GM19372 (cell line): ENCODE measurements around the gene ZFPM1.
A peak's percentile ranks its signal among the peaks of the same experiment; 100 is the strongest.

ENCODE experiments used
- ATAC-seq: cut with Tn5 transposase; IDR thresholded peaks from one replicate; pipeline ENCODE4 v1.9.1; 2021; ENCODE audit warnings: mild to moderate bottlenecking, low read depth, moderate library complexity; ENCODE audit not compliant: unreplicated experiment

Gene ZFPM1

DNA sequence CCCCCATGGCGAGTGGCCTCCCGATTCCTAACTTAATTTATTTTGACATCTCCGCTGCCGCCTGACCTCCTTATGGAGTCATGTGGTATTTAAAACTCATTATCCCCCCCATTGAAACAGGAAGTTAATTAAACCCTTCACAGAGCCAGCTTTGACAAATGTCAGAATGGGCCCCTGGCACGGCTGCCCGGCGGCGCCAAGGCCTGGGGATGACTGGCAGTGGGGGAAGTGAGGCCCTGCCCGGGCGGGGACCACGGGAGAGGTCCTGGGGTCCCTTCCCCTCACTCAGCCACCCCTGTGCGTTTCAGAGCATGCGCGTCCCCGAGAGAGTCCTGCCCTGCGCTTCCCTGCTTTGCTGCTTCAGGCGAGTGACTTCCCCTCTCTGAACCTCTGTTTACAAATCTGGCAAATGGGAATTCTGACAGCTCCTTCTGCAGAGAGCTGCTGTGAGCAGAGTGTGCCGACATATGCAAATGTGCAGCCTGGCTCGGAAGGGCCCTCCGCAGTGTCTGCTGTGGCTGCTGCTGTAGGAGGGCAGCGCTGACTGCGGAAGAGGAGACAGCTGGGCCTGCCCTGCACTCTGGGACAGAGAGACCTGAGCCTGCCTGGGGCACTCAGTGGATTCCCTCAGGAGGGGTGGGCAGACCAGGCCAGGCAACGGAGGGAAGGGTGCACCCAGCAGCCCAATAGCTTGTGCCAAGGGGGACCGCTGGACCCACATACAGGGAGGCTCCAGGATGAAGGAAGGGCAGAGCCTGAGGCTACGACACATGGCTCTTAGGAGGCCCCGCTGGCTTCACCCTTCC is 4.4 kb upstream of the ZFPM1 start:
- ATAC-seq: no peak

- no peak for ATAC-seq
Observed at GRCh38 chr16:88449267-88449561, 3.9 kb upstream of the ZFPM1 start.

DNA sequence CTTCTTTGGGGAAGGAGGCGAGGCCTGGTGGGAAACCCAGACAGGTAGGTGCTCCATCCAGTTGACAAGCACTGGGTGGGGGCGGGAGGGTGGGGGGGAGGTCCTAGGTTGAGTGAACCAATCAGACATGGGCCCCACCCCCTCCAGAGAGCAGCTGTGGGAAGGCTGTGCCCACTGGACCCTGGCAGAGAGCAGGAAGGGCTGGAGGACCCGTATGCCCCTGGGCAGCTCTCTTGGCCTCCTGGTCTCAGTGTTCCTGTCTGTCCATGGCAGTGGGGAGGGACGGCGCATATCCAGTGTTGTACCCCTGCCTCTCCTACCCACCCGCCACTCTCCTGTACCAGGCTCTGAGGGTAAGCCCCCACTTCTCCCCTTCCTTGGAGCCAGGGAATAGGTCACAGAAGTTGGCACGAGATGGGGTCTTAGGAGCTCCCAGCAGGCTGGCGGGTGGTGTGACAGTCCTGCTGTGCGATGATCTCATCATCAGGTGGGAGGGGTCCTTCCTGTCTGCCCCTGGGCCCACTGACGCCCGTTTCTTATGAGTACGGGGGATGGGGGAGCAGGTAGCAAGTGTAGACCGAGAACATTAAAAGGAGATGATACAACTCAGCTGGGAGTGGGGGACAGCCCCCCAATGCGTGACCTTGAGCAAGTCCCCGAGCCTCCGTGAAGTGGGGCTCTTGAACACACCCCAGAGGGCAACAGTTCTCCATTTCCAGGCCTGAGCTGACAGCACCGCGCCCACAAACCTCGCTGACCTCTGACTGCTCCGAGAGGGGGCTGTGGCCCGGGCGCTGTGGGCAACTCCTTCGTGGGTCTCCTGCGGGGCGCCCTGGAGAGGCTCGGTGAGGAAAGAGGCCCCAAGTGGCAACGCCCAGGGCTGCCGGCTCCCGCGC is 1.2 kb upstream of the ZFPM1 start:
- no peak for ATAC-seq

- peak; percentile 53 for ATAC-seq
Observed at GRCh38 chr16:88452482-88453216, 431 bp upstream of the ZFPM1 start.

DNA sequence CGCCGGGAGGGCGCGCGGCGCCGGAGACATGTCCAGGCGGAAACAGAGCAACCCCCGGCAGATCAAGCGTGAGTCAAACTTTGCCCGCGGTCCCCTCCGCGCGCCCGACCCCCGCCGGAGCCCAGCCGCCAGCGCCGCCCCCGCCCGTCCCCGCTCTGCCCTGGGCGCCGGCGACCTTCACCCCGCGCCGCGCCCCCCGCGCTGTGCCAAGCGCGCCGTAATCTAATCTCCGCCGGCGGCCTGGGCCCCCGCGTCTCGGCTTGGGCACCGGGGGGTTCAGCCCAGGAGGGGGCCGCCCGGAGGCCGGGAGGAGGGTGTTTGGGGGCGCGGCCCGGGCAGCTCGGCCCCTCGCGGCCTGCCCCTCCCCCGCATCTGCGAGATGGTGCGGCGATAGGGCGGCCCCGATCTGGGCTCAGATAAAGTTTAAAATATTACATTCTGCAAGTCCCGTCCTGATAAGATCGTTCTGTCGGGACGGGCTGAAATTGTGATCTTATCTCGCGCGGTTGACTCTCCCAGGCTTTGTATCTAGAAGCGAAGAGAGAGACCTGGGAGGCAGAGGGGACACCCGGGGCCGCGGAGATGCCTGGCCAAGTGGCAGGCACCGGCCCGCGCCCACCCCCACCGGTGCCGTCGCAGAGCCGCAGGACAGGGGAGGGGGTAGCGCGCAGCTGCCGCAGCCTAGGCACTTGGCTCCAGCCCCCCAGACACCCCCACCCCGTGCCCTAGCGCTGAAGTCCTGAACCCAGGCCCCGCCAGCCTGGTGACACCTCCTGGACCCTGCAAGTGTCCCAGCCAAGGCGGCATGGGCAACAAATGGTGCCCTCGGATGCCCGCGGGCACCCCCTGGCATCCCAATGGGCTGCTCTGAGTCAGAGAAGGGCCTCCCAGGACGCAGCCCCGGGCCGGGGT is 787 bp downstream of the ZFPM1 start:
- ATAC-seq: no peak

GRCh38 chr16:88454523-88454947 is 1.5 kb downstream of the ZFPM1 start:
- ATAC-seq: no peak

DNA sequence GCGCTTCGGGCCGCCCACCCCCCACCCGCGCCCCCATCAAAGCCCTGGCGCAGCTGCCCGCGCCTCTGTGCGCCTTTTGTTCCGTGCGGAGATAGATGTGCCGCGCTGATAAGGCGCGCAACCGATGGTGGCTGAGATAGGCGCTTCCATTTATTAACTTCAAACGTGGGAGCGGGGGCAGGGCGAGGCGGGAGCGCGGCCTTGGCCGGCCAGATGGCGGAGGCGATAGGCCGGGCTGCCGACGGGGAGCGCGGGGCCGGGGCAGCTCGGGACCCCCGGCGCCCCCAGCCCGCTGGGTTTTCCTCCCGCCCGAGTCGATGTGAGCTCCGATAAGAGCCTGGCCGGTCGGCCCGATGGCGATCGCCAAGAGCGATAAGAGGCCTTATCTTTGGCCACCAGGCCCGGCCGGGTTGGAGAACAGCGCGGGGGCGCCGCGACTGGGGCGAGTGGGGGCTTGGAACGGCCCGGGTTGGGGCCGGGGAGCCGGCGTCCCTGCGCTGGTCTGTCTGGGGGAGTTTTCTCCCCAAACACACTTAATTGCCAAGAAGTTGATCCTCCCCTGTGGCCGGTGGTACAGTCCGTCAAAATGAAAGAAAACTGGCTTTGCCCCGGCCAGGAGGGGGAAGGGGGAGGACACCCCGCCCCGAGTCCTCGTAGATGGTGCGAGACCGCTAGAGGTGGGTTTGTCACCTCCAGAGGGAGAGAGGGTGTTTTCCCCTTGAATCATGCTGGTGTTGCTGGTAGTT is 2.7 kb downstream of the ZFPM1 start:
- no peak for ATAC-seq

DNA sequence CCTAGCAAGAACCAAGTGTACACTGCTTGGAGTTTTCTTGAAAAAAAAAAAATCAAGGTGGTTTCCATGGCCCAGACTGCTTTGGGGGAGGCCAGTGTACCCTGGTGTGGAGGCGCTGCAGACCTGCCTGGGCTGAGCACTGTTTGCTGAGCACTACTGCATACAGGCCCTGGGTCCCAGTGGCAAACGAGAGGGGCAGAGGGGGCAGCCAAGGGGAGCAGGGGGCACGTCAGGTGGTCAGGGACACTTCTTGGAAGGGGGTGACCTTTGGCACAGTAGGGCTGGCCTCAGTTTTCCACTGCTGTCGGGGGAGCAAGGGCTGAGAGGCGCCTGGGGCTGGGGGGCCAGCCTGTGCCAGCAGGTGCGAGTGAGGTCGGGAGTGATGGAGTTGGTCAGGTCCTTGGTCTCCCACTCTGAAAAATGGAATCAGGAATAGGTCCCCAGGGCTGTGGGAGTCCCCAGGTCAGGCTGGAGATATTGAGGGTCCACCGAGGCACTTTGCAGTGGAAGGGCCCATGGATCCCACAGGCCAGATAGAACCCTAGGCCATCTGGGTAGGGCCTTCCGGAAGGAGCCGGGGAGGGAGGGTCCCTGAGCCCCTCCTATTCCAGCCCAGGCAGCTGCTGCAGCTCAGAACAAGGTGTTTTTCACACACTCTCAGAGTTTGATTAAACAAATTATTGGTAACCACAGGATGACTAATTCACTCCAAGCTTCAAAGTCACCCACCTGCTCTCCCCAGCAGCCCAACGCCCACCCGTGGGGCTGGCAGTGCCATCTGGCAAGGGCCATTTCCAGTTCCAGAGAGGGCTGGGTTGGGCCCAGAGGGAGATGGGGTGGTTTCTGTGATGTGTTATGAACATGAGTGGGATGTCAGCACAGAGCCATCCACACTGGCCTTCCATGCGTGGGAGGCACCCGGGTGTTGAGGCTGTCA is 3.5 kb downstream of the ZFPM1 start:
- ATAC-seq: no peak

DNA sequence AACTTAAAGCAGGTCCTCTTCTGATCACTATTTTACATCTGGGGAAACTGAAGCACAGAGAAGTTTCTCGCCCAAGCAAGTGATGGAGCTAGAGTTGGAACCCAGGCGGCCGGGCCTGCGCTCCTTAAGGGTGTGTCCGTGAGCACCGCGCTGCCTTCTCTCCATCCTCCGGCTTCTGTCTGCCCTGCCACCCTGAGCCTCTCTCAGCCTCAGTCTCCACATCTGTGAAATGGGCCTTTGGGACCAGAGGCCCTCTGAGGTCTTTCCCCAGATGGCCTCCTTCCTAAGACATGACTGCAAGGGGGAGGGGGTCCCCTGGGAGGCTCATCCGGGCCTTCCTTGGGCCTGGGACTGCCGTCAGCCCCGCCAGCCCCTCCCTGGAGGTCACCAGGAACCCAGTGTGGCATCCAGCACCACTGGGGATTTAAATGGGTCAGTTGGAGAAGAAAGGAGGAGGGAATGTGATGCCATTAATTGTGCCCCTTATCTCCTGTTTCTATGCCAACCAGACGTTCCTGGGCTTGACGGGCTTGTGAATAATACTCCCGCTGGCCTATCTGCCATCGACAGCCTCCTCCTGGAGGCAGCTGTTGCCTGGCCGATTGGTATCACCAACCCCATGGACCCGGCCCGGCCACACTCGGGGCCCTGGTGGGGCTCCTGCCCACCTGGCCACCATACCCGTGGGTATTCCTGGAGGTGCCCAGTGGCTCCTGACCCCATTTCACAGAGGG is 5.1 kb downstream of the ZFPM1 start:
- no peak for ATAC-seq

DNA sequence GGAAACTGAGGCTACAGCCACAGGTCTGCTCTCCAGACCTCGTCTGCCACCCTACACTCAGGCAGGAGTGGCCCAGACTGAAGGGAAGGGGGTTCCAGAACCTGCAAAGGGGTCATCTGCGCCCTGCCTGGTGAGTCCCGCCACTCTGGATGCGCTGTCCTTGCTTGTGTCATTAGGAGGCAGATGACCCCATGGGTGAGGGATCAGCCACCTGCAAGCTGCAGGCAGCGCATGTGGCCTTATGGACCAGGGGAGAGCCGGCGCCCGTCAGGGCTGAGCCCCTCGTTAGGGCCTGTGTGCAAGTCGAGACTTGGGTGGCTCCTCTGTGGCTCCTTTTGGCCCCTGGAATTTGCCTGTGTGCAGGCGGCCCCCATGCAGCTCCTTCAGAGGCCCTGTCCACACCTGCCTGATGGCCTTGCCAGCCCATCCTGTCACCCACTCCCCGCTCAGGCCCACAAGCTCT is 5.7 kb downstream of the ZFPM1 start:
- no peak for ATAC-seq

DNA sequence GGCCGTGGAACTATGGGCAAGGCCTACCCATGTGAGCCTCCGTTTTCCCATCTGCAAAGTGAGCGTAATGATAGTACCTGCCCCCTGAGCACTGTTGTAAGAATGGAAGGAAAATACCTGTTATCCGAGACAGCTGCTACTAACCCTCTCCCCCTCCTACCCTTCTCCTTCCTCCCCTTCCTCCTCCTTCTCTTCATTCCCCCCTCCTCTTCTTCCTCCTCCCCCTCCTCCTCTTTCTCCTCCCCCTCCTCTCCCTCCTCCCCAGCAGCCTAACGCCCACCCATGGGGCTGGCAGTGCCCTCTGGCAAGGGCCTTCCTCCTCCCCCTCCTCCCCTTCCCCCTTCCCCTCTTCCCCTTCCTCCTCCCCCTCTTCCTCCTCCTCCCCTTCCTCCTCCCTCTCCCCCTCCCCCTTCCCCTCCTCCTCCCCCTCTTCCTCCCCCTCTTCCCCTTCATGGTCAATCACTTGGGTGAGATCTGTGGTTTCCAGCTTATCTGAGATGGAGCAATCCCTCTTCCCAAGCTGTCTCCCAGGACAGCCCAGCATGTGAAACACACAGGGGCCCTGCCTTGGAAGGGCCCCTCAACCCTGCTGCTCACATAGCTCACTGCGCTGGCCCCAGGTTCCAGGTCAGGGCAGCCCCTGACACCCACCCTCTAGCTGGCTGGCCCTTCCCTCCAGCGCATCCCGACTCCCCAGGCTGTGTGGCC is 6.4 kb downstream of the ZFPM1 start:
- ATAC-seq: no peak

GRCh38 chr16:88460496-88461330 is 7.6 kb downstream of the ZFPM1 start:
- ATAC-seq: no peak

DNA sequence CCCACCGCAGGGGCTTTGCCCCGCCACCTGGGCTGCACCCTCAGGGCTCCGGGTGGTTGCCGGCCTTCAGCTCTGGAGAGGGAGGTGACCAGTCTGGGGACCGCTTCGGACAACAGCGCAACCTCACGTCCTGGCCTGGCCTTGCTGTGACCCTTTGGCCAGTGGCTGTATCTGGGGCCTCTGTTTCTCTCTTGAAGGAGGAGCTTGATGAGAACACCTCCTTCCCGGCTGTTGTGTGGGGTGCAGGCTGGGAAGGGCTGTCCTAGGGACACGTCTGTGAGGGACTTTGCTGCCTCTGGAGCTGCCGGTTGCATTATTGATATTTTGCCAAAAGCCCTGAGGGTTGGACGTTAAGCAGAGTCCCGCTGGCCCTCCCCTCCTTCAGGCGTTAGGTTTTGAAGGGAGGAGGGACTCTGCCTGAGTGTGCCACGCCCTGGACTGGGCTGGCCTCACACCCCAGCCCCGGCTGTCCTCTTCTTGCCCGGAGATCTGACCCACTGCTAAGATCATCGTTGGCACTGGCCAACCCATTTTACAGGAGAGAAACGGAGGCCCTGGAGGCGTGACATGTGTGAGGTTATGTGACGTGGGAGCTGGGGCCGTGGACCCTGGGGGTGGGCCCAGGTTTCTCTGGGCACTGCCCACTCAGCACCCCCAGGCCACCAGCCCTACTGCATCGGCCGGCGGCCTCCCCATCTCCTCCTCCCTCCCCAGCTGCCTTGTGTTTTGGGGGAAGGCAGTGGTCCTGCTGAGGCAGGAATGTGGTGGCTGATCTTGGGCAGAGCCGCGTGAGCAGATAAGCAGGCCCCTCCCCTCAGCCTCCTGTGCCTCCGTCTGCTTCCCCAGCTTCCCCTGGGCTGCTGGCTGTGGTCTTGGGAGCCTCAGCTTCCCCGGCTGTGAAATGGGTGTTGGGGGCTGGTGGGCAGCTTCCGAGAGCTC is 8.5 kb downstream of the ZFPM1 start:
- ATAC-seq: no peak

DNA sequence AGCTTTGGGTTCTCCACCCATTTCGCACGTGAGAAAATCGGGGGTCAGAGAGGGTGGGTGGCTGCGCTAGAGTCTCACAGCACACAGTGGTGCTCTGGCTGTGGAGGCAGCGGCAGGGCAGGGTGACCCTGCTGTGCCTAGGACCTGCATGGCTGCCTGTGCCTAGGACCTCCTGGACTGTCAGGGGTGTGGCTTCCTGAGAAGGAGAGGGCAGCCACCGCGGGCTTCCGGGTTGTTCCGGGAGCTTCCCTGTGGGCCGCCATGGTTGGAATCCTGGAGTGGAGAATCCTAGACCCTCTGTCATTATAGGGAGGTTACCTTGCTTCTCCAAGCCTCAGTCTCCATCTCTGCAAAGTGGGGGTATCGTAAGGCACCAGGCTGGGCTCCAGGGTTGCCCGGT is 9.3 kb downstream of the ZFPM1 start:
- ATAC-seq: no peak

- no peak for ATAC-seq
Observed at GRCh38 chr16:88463411-88463810, 10.3 kb downstream of the ZFPM1 start.
